HepG2 (cell line): ENCODE results near the gene DHX29. TPM values are rescaled to one million over a fixed set of nuclear protein-coding genes. Genes with fewer than 3 reads are reported as not detected.

Experiments used
- ARID4A ChIP-seq: sonication (generic); formaldehyde crosslinking; IDR thresholded peaks from 2 replicates; pipeline ENCODE4 v1.5.0; 2020; ENCODE audit warnings: mild to moderate bottlenecking, missing genetic modification reagents, borderline replicate concordance
- CENPT ChIP-seq: sonication (generic); formaldehyde crosslinking; IDR thresholded peaks from 2 replicates; pipeline ENCODE4 v1.8.0; 2022; ENCODE audit warnings: low read depth, mild to moderate bottlenecking, moderate library complexity, missing genetic modification reagents
- HHEX ChIP-seq: IDR thresholded peaks from 2 replicates; pipeline ENCODE4 v1.6.1; 2016; ENCODE audit warnings: control low read depth
- NFE2L1 ChIP-seq: sonication (generic); formaldehyde crosslinking; IDR thresholded peaks from 2 replicates; pipeline ENCODE4 v1.4.0; 2020; ENCODE audit warnings: missing genetic modification reagents, mild to moderate bottlenecking, borderline replicate concordance
- PATZ1 ChIP-seq: sonication (generic); formaldehyde crosslinking; IDR thresholded peaks from 2 replicates; pipeline ENCODE4 v1.4.0; 2020; ENCODE audit warnings: missing genetic modification reagents
- RAD51 ChIP-seq: fragments of 450-650 bp; IDR thresholded peaks from 2 replicates; pipeline ENCODE4 v1.6.1; 2016; ENCODE audit warnings: borderline replicate concordance
- RORA ChIP-seq: sonication (generic); formaldehyde crosslinking; IDR thresholded peaks from 2 replicates; pipeline ENCODE4 v1.5.0; 2020; ENCODE audit warnings: mild to moderate bottlenecking, missing genetic modification reagents, moderate library complexity
- SNAI1 ChIP-seq: sonication (generic); formaldehyde crosslinking; IDR thresholded peaks from 2 replicates; pipeline ENCODE4 v1.5.0; 2020; ENCODE audit warnings: mild to moderate bottlenecking, missing genetic modification reagents, borderline replicate concordance
- SSRP1 ChIP-seq: IDR thresholded peaks from 2 replicates; pipeline ENCODE4 v1.6.1; 2016; ENCODE audit warnings: control low read depth
- ZNF318 ChIP-seq: sonication (generic); formaldehyde crosslinking; IDR thresholded peaks from 2 replicates; pipeline ENCODE4 v1.4.0; 2020; ENCODE audit warnings: mild to moderate bottlenecking, missing genetic modification reagents
- ZNF414 ChIP-seq: sonication (generic); formaldehyde crosslinking; IDR thresholded peaks from 2 replicates; pipeline ENCODE4 v1.5.0; 2020; ENCODE audit warnings: missing genetic modification reagents
- ZNF432 ChIP-seq: sonication (generic); formaldehyde crosslinking; IDR thresholded peaks from 2 replicates; pipeline ENCODE4 v1.5.0; 2020; ENCODE audit warnings: missing genetic modification reagents, mild to moderate bottlenecking, borderline replicate concordance
- polyA plus RNA-seq, 8 experiments: library from polyadenylated mRNA; depleted of rRNA in 3 of 8; stranded (reverse) in 7 of 8; unstranded in 1 of 8; fragments of >200 nt; fragmentation: Illumina TruSeq in 4 of 8; extraction: Trizol in 4 of 8; gene quantifications; 2 replicates each; pipeline versions ENCODE4 v1.2.1 to v1.2.3, GENCODE V29; 2011 to 2016; ENCODE audit warnings: low read depth in 4 of 8, missing spikeins in 1 of 8, mixed read lengths in 1 of 8; ENCODE audit not compliant: insufficient read depth in 1 of 8
- total RNA-seq, 5 experiments: library from RNA; depleted of rRNA; stranded (reverse); fragments of >200 nt; fragmentation: Illumina TruSeq; extraction: Trizol; gene quantifications; 2 replicates each; pipeline ENCODE4 v1.2.3, GENCODE V29; 2016; ENCODE audit warnings: low read depth in 1 of 5

Gene DHX29
- total and polyA plus RNA-seq, 2 of the 13 experiments (the other 11 are each of a cell fraction or from before 2014, with no cell fraction given): 1.9 to 22.0 TPM

GRCh38 chr5:55226027-55226933, 81.2 kb downstream of the DHX29 start (continued):
- TF ChIP-seq ZNF318 (no peak), ZNF432 (CRISPR knock-in tag) (no peak), RAD51 (no peak), ARID4A (peak; percentile 36; the same call in 1 of the 2 replicates), PATZ1 (no peak), SSRP1 (CRISPR knock-in tag) (no peak), RORA (CRISPR knock-in tag) (no peak), CENPT (CRISPR knock-in tag) (no peak), SNAI1 (CRISPR knock-in tag) (no peak), HHEX (CRISPR knock-in tag) (no peak), NFE2L1 (CRISPR knock-in tag) (no peak), ZNF414 (CRISPR knock-in tag) (peak; percentile 34; the same call in 1 of the 2 replicates)
